ENCODE data around the gene OR2M2.

The OR2M2 gene

GRCh38 chr1:248174521-248174920 lies at the start of gene OR2M2:
TSS of gene OR2M2 (plus strand) at chr1:248174821. CDS start at chr1:248179986, 5,165 bp downstream.
- no peak for DNase-seq

- no peak for DNase-seq
Observed at GRCh38 chr1:248127653-248128052, 47.0 kb upstream of the OR2M2 start.

- DNase-seq = no peak
Observed at GRCh38 chr1:248136811-248137210, 37.8 kb upstream of the OR2M2 start.

- DNase-seq = no peak
Observed at GRCh38 chr1:248140846-248141245, 33.8 kb upstream of the OR2M2 start.

GRCh38 chr1:248143311-248143710 lies 31.3 kb upstream of the OR2M2 start:
- DNase-seq = no peak

GRCh38 chr1:248144513-248145198 lies 30.0 kb upstream of the OR2M2 start, which contains the start of gene OR2M5:
TSS of gene OR2M5 (plus strand) at chr1:248145148. CDS start at chr1:248145148, 0 bp downstream.
- DNase-seq = no peak

- DNase-seq = no peak
Observed at GRCh38 chr1:248152056-248152827, 22.4 kb upstream of the OR2M2 start.

GRCh38 chr1:248155927-248156326 lies 18.7 kb upstream of the OR2M2 start:
- DNase-seq = no peak

GRCh38 chr1:248158758-248159157 lies 15.9 kb upstream of the OR2M2 start:
- no peak for DNase-seq

- DNase-seq = no peak
Observed at GRCh38 chr1:248164031-248164430, 10.6 kb upstream of the OR2M2 start.

- DNase-seq = no peak
Observed at GRCh38 chr1:248165186-248165585, 9.4 kb upstream of the OR2M2 start.

- no peak for DNase-seq
Observed at GRCh38 chr1:248183996-248184395, 9.4 kb downstream of the OR2M2 start.

- DNase-seq = no peak
Observed at GRCh38 chr1:248187363-248187762, 12.7 kb downstream of the OR2M2 start.

GRCh38 chr1:248189026-248189425 lies 14.4 kb downstream of the OR2M2 start:
- DNase-seq = no peak

- no peak for DNase-seq
Observed at GRCh38 chr1:248194117-248194516, 19.5 kb downstream of the OR2M2 start.

- no peak for DNase-seq
Observed at GRCh38 chr1:248196965-248197364, 22.3 kb downstream of the OR2M2 start, which contains the start of gene OR2M3. TSS of gene OR2M3 (plus strand) at chr1:248197265. CDS start at chr1:248203068, 5,803 bp downstream.

GRCh38 chr1:248215880-248216279 lies 41.3 kb downstream of the OR2M2 start:
- DNase-seq = no peak

GRCh38 chr1:248225537-248225936 lies 50.9 kb downstream of the OR2M2 start:
- no peak for DNase-seq

GRCh38 chr1:248229360-248229908 lies 54.8 kb downstream of the OR2M2 start:
- DNase-seq = no peak
